Tongue (tissue), 2 donors: ENCODE results near the gene KLK15. TPM values are rescaled to one million over a fixed set of nuclear protein-coding genes. Genes with fewer than 3 reads are reported as not detected.
"Not testable (repeated sequence)": the region's sequence is repeated elsewhere in the genome, so short reads cannot be mapped to it uniquely, and the experiment has no call there.

Experiments used
- DNase-seq: peaks from one replicate; pipeline ENCODE4 v3.0.0-alpha.2; 2015
- total RNA-seq: library from RNA; depleted of rRNA; stranded (reverse); fragments of >200 nt; gene quantifications from one replicate; pipeline ENCODE4 v1.2.3, GENCODE V29; 2014

The KLK15 gene
- total RNA-seq, 1 donor from 2014 or later, result not detected

GRCh38 chr19:50796128-50796633, 37.2 kb downstream of the KLK15 start:
- no peak for DNase-seq

GRCh38 chr19:50795664-50796073, 37.7 kb downstream of the KLK15 start:
- DNase-seq, result no peak

GRCh38 chr19:50794876-50795663, 38.3 kb downstream of the KLK15 start:
- no peak for DNase-seq

GRCh38 chr19:50794074-50794875, 39.1 kb downstream of the KLK15 start:
- no peak for DNase-seq

- no peak for DNase-seq
Measured at GRCh38 chr19:50793558-50794065, 39.8 kb downstream of the KLK15 start.

GRCh38 chr19:50792272-50793250, 40.8 kb downstream of the KLK15 start:
- DNase-seq, result no peak

- DNase-seq, result no peak
Measured at GRCh38 chr19:50791594-50792271, 41.6 kb downstream of the KLK15 start.

- DNase-seq, result no peak
Measured at GRCh38 chr19:50790922-50791467, 42.4 kb downstream of the KLK15 start.

GRCh38 chr19:50790396-50790795, 43.0 kb downstream of the KLK15 start, which contains the start of gene ACP4:
ACP4 (plus strand) TSS chr19:50790415; CDS start chr19:50790415, 0 bp downstream.
- DNase-seq, result no peak

- DNase-seq, result no peak
Measured at GRCh38 chr19:50785329-50785728, 48.0 kb downstream of the KLK15 start.

GRCh38 chr19:50784710-50785109, 48.7 kb downstream of the KLK15 start:
- DNase-seq, result no peak

- DNase-seq, result not testable (repeated sequence)
Measured at GRCh38 chr19:50783848-50784152, 49.6 kb downstream of the KLK15 start.

GRCh38 chr19:50780753-50781435, 52.5 kb downstream of the KLK15 start:
- DNase-seq, result no peak

GRCh38 chr19:50779504-50780457, 53.6 kb downstream of the KLK15 start:
- no peak for DNase-seq

GRCh38 chr19:50778906-50779430, 54.4 kb downstream of the KLK15 start:
- no peak for DNase-seq

GRCh38 chr19:50777830-50778303, 55.5 kb downstream of the KLK15 start:
- no peak for DNase-seq

GRCh38 chr19:50777261-50777660, 56.1 kb downstream of the KLK15 start:
- DNase-seq, result no peak

GRCh38 chr19:50776131-50776530, 57.2 kb downstream of the KLK15 start:
- DNase-seq, result no peak
